Stimulated activated CD8-positive, alpha-beta memory T cell treated with anti-CD3 and anti-CD28 coated beads, Interleukin-15, amount 100 ng/mL, for 24 hours (primary cell): ENCODE data around the gene STARD5.

Experiments
- DNase-seq: peaks from one replicate; pipeline ENCODE4 v3.0.0-alpha.2; 2020; ENCODE audit warnings: low read depth

The STARD5 gene

DNA sequence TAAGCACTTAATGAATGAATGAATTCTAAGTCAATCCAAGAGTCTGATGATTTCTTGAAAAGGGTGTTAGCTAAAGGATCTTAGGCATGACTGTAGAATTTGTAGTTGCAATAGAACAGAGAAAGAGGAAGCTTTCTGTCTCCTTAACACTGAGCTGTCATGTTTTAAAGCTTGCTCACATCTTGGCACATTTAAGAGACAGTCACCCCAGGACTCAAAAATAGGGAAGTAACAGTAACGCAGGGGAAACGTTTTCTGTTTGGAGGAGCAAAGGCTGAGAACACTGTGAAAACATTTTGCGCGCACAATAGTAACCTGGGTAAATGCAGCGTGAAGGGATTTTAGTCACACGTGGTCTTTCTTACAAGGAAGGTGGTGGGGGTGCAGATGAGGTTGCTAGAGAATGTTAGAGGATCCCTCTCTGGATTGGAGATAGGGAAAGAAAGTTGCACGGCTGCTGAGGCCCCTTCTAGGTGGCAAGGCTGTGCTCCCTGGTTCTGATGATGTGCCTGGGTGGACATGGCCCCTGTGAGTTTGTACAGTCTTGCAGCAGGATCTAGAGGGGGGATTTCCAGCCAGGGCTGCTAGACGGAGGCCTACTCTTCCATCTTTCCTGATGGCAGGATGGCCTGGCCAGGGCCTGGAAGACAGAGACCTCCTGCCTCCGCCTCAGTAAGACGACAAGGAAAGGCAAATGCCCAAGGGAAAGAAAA is 12.0 kb downstream of the STARD5 start:
- DNase-seq, result no peak

DNA sequence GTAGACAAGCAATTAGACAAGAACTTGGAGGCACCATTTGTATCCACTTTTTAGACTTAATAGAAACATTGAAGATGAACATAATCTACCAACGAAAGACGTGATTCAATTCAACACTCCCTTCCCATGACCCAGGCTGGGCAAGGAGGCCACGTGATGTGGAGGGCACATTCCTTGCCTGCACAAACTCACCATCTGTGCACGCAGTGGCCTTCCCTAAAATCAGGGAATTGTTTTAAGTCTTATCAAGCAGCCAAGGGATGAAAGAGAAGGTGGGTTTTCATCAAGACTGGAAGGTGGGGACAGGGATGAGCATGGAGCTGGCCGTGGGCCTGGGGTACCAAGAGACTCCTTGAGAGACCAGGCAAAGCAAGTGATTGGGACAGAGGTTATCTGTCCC is 13.5 kb downstream of the STARD5 start:
- DNase-seq, result no peak

DNA sequence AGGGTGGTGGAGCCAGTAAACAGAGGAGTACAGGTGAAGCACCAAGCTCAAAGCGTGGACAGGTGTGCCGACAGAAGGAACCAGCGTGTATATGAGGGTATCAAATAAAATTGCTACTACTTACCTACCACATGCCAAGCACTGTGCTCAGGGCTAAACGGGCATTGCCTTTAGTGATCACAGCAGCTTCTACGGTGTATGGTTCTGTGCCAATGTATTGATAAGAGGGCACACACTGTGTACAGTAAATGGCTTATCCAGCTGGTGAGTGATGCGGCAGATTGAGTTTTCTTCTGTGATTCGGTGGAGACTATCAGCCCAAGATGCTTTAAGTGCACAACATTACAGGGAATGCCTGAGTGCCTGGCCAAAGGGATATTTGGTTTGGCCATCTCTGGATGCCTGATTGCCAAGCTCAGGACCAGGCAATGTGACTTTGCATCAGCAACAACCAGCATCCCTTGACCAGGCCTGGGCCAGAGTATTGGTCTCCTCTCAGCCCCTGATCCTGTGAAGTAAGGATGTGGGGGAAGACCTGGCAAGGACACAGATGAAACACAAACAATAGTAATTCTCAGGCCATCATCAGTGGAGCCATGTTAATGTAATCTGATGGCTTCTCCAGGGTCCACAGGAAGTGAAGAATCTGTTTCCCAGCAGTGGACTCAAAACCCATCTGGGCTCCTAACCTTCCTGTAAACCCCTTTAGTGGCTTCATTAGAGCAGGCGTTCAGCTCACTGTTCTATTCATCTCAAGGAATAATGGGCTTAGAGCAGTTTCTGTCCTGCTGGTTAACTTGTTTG is 14.1 kb downstream of the STARD5 start:
- DNase-seq, result no peak

DNA sequence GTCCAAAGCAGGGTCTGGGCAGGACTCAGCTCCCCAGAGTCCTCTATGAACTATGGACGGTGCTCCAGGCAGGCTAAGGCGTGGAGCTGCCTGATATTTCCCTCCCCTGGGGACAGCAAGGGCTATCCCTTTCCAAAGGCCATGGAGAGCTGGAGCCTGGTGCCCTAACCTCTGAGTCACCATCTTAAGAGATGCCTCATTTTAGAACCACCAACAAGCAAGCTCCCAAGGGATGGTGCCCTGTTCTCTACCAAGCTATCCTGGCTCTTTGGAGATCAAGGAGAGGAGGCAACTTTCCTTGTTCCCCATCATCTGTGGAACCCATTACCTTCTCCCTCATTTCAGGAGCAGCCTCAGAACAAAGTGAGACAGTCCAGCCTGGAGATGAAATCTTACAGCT is 15.7 kb downstream of the STARD5 start:
- DNase-seq, result no peak

DNA sequence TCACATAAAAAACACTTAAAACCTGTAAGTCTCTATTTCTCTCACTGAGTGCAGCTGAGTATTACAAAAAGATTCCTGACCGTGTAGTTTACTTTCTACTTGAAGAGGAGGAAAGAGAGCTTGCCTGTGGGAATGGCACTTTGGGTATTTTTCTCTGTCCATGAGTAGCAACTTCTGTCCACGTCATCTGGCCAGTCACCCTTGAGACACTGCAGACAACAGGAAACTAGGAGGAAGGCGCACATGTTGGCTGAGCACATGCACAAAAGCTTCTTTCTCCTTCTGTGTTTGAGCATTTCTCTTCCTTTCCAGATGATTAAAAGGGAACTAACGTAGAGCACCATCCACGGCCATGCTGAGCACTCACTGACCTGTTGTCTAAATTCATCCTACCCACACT is 19.7 kb downstream of the STARD5 start:
- DNase-seq, result no peak

DNA sequence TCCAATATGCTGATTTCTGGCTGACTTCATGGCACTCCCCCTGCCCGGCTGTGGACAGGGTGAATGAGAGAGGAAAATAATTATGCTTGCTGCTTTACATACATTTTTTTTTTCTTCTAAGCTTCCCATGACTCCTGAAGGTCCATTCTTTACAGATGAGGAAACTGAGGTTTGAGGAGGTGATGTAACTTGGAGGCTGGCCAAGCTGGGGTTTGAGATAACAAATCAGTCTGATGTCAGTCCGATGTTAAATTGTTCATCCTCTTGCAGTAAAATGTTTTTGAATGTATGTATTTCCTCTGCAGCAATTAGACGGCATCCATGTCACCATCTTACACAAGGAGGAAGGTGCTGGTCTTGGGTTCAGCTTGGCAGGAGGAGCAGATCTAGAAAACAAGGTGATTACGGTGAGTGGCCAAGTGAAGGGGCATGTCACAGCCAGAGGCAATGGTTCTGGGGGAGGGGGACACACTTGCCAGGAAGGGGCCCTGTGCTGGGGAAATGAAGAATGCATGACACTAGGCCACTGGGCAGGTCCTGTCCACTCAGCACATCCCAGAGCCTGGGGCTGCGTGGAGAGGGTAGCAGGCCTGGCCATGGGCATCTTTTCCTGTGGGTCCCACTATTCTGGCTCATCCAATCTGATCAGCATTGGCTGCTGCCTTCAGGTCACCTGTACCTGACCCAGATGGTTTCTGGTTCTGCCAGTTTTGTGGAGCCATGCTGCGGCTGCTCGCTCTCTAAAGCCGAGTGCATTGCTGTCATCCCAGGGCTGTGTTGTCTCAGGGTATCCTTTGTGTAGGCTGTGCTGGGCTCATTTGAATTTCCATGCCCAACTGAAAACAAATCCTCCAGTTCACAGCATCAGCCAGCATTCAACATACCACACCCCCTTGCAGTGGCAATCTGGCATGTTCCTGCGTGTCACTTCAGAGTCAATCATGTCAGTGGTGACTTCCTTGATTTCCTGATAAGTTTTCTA is 20.4 kb downstream of the STARD5 start:
- DNase-seq, result no peak

DNA sequence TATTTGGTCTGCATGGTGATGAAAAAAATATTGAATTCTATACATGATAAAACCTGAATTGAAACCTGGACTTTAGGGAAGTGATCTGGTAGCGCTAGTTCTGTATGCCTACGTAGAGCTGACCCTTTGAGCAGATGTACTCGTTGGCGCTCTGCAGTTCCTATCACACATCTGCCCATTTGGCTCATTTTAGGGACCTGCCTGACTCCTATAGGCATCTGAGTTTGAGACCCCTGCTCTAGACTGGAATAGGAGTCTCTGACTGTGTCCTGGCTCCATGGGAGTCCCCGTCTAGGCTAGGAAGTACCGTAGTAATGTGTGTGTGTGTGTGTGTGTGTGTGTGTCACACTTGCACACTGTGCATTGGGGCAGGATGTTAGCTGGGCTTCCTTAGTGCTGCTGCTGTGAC is 21.2 kb downstream of the STARD5 start:
- DNase-seq, result no peak

DNA sequence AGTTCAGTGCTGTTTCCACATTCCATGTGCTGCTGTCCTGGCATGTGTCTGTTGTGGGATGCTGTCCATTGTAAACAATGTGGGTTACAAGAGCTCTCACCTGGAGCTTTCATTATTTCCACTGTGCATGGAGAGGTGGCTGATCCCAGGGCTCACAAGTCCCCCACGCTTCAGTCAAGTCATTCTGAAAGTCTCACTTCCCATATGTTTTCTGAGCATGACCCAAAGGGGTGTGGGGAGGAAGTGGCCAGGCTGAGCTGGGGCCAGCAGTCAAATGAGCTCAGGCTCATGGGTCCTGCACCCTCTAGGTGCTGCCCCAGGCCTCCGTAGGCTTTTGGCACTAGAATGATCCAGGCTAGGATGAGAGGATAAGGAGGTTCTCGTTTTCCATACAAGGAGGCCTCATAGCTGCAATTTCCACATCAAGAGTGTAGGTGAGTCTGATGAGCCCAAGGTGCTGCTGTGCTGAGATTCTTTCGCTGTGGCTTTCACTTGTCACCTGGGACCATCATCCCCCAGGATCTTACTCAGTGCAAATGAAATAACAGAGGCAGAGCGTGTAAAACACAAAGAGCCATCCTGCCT is 22.0 kb downstream of the STARD5 start:
- no peak for DNase-seq

DNA sequence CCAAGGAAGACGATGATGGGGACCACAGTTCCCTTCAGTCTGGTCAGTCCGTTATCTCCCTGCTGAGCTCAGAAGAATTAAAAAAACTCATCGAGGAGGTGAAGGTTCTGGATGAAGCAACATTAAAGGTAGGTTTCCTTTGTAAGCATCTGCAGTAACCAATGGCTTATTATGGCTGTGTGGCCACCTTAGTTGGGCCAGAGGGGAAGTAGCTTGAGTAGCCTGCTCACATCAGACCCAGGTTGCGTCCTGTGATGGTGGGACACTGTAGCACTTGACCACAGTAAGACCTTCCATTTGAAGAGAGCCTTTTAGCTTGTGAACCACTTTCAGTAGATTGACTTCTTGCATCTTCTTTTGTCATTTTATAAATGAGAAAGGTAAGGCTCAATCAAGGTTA is 22.6 kb downstream of the STARD5 start:
- DNase-seq, result no peak

DNA sequence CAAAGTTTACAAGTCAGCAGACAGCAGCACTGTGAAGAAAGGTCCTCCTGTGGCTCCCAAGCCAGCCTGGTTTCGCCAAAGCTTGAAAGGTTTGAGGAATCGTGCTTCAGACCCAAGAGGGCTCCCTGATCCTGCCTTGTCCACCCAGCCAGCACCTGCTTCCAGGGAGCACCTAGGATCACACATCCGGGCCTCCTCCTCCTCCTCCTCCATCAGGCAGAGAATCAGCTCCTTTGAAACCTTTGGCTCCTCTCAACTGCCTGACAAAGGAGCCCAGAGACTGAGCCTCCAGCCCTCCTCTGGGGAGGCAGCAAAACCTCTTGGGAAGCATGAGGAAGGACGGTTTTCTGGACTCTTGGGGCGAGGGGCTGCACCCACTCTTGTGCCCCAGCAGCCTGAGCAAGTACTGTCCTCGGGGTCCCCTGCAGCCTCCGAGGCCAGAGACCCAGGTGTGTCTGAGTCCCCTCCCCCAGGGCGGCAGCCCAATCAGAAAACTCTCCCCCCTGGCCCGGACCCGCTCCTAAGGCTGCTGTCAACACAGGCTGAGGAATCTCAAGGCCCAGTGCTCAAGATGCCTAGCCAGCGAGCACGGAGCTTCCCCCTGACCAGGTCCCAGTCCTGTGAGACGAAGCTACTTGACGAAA is 24.2 kb downstream of the STARD5 start:
- no peak for DNase-seq

DNA sequence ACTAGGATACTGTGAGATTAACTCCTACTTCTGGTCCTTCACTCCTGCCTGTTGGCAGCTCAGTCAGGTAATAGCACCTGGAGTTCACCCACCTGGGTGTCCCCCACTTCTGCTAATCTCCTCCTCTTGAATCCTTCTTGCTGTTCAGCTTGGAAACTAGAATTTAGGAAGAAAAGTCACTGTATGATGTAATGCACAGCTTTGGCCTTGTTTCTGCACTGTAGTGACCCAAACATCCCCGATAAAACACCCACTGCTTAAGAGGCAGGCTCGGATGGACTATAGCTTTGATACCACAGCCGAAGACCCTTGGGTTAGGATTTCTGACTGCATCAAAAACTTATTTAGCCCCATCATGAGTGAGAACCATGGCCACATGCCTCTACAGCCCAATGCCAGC is 24.8 kb downstream of the STARD5 start:
- no peak for DNase-seq

DNA sequence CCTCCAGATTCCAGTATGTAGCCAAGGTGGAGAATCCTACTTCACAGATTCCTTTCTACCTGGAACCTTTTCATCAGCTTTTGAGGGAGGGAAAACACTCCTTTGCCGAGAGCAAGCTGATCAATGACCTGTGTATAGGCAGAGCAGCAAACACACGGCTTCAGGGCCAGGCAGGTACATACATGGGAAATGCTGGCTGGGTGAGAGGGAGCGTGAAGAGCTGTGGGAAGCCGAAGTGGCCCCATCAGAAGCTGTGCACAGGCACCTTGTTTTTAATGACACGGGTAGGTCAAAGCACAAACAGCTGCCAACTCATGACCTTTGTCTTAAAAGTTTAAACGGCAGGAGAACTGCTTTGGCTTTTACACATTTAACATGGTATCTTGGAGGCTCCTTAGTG is 25.3 kb downstream of the STARD5 start:
- no peak for DNase-seq

DNA sequence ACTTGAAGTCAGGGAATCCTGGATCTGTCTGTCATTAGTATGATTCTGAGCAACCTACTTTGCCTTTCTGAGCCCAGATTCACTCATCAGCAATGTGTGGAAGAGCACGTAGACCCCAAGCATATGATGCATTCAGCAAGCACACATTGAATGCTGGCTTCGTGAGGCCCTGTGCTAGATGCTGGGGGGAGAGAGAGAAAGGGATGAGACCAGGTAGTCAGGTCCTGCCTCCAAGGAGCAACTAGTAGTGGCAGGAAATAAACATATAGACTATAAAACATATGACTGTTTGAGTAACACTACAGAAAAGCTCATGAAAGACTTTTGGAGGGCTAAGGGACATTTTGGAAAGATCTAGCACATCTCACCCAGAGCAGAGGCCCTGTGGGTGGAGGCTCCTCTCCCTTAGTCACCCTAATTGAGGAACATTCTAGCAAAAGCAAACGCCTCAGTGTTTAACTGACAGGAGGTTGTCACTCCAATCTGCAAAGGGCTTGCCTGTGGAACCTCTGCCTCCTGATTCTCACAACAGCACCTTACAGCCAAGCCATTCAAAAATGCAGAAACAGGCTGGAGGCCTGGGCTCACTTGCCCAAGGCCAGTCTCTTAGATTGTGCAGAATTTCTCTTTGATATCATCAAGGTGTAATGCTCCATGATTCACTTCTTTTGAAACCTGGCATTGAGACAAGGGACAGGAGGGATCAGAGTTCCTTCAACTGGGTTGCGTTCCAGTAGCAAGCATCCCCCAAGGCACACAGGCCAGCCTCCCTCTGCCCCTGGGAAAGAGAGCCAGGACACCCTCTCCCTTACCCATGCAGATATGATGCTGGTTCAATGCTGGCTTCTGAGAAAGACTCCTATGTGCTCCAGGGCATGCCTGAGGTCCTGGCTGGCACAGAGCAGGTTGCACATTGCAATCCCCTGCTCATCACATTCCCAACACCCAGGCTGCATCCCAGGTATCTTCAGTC is 26.1 kb downstream of the STARD5 start:
- DNase-seq, result no peak

DNA sequence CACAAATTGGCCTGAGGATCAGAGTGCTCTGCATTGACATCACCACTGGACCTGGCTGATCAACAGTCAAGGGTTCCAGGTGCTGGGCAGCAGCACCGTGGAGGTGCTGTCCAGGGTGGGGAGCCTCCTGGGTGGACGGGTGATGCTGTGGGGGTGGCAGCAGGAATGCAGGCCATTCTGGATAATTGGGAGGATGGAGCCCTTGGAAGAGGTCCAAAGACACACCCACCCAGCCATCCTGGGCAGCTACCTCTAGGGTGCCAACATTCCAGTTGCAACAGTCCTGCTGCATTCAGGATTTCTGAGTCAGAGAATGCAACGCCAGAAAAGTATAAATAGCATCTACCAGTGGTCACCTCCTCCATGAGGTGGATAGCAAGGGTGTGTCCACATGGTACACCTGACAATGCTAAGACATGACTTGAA is 26.8 kb downstream of the STARD5 start:
- DNase-seq, result no peak

DNA sequence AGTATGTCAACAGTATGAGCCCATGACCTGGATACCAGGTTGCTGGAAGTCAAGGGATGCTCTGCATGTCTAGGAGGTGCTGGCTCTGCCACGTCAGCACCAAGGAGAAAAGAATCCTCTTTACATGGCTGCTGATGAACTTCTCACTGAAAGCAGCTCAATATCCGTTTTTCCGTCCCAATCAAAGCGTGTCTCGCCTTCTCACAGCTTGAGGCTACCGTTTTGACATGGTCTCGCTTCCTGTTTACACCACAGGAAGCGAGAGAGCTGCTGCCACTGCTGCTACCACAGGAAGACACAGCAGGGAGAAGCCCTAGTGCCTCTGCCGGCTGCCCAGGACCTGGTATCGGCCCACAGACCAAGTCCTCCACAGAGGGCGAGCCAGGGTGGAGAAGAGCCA is 27.3 kb downstream of the STARD5 start:
- no peak for DNase-seq

DNA sequence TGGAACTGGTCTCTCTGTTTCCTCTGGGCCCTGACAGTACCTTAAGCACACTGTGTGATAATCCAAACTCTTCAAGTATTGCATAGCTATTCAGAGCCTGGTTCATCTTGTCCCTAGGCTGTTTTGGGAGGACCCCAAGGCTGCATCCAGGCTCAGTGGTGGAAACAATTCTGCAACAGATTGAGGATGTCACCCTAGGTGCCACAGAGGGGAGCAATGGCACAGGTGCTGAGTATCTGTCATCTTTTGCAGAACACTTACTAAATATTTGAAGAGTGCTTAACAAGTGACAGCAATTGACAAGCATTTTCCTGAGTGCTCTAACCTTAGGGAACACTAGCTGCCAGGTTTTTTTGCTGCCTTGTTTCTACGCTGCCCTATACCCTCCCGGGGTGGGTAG is 27.8 kb downstream of the STARD5 start:
- DNase-seq, result no peak

DNA sequence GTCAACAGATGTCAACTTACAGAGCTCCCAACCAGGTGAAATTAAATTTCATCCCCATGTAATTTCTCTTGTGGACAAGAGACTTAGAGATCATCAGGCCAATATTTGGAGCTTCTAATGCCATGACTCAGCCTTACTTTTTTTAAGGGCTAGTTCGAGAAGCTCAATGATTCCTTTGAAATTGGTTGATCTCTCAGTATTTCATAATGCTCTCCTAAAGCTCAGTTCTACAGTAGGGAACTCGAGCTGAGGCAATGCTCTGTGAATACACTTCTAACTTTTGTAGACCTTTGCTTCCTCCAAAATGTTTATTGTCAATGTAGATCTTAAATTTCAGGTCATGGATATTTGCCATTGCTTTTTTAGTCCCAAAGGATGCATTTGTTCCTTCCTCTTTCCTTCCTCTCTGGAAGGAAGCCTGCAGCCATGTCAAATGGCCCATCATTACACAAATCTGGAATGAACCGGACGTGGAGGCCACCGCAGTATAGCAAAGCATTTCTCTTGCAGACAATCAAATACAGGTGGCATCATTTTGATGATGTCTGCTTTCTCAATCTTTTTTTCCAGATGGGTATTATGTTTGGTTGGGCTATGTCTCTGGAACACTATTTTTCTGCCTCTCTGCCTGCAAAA is 28.3 kb downstream of the STARD5 start:
- no peak for DNase-seq

DNA sequence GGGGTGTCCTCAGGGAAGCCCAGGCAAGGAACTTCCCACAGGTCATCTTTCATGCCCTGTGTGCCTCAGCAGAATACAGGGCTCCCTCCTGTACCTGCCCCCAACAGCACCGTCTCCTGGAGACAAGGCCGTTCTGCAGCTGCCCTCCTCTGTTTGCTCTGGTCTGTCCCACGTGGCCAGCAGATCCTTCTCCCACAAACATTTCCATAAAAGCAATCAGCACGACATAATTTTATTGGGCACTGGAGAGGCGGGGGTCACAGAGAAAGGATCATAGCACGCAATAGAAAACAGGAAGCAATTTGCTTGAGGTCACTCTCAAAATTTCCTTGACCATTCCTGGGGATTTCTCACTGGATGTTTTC is 29.4 kb downstream of the STARD5 start:
- no peak for DNase-seq

DNA sequence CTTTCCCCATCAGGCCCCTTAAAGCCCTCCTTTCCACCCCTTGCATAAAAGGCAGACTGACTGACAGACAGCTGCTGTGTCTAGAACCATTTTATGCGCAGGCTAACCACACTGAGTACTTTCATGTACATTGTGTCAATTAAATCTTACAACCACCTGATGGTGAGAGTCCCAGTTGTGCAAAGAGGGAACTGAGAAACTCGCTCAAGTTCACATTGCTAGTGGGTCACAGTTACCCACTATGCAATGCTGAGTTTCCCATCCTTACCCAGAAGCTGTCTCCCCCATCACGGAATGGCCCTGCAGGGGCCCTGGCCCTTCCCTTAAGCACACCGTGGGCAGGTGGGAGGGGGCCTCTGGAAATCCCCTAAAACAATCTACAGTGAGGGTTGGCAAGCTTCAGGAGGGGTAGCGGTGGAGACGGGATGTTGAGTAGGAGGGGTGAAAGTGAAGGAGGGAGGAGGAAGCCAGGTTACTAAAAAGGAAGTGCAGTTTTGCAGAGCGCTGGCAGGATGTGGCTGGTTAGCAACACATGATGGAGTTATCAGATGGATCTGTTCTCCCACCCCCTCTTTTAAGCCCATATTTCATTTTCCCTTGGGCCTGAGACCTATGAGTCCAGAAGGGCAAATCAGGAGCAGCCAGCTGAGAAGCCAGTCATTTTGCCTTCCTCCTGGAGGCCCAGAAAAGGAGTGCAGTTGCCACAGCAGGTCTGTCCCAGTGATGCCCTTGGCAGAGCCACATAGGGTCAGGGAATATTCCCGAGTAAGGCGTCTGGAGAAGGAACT is 30.0 kb downstream of the STARD5 start:
- DNase-seq, result no peak
